Spleen (tissue), 11 donors: ENCODE measurements around the gene BLTP2. TPM values are rescaled to one million over a fixed set of nuclear protein-coding genes. Genes with fewer than 3 reads are reported as not detected.
"Not testable (repeated sequence)": the region's sequence is repeated elsewhere in the genome, so short reads cannot be mapped to it uniquely, and the experiment has no call there.

Experiments used
- DNase-seq: peaks from one replicate; pipeline ENCODE4 v3.0.0-alpha.2; 2020
- H3K27ac ChIP-seq, 8 donors: fragments of 200-600 bp; sonication (generic) in 7 of 8; 1 replicate in 4 of 8; 2 replicates in 4 of 8; pipeline versions ENCODE4 v1.5.0 to v1.8.0; 2016 to 2021; ENCODE audit warnings: inconsistent platforms in 4 of 8, mild to moderate bottlenecking in 4 of 8, moderate library complexity in 1 of 8
- H3K27me3 ChIP-seq, 7 donors: fragments of 200-600 bp; sonication (generic) in 6 of 7; replicated peaks in 1 of 7; 1 replicate in 4 of 7; 2 replicates in 3 of 7; pipeline versions ENCODE4 v1.5.0 to v1.8.0; 2016 to 2021; ENCODE audit warnings: inconsistent platforms in 3 of 7, mild to moderate bottlenecking in 1 of 7
- H3K36me3 ChIP-seq, 6 donors: fragments of 200-600 bp; sonication (generic) in 5 of 6; 1 replicate in 4 of 6; 2 replicates in 2 of 6; pipeline versions ENCODE4 v1.5.0 to v1.8.0; 2016 to 2021; ENCODE audit warnings: inconsistent platforms in 2 of 6
- H3K4me1 ChIP-seq, 6 donors: fragments of 200-600 bp; sonication (generic) in 5 of 6; 1 replicate in 3 of 6; 2 replicates in 3 of 6; pipeline versions ENCODE4 v1.5.0 to v1.8.0; 2016 to 2021; ENCODE audit warnings: inconsistent platforms in 3 of 6
- H3K4me3 ChIP-seq, 8 donors: fragments of 200-600 bp; sonication (generic) in 7 of 8; 1 replicate in 4 of 8; 2 replicates in 4 of 8; pipeline versions ENCODE4 v1.5.0 to v1.8.0; 2016 to 2021; ENCODE audit warnings: inconsistent platforms in 4 of 8, mild to moderate bottlenecking in 4 of 8, moderate library complexity in 2 of 8
- H3K9me3 ChIP-seq, 8 donors: fragments of 200-600 bp; sonication (generic) in 7 of 8; 1 replicate in 4 of 8; 2 replicates in 4 of 8; pipeline versions ENCODE4 v1.5.0 to v1.8.0; 2016 to 2021; ENCODE audit warnings: inconsistent platforms in 4 of 8
- POLR2A ChIP-seq, 3 donors: fragments of 450-650 bp; IDR thresholded peaks; one replicate each; pipeline ENCODE4 v1.5.1; 2017; ENCODE audit warnings: antibody characterized with exemption in 3 of 3, mild to moderate bottlenecking in 1 of 3
- POLR2AphosphoS5 ChIP-seq, 3 donors: sonication (generic); formaldehyde crosslinking; IDR thresholded peaks; one replicate each; pipeline ENCODE4 v1.5.1; 2017; ENCODE audit warnings: antibody characterized with exemption in 3 of 3
- WGBS, 5 donors: extraction: QIAGEN DNeasy Blood & Tissue Kit in 3 of 5; methylation state at CpG; one replicate each; pipeline versions ENCODE4 v1.1.5 to v1.1.7; 2013 to 2018; 5-methylcytosine and 5-hydroxymethylcytosine counted together
- intact Hi-C: fragments of 100-400 bp; cut with DNase I; formaldehyde crosslinking; loops from one replicate; pipeline ENCODE4 v1.15.0; 2023; ENCODE audit warnings: low total_unique reads
- polyA plus RNA-seq, 3 donors: library from polyadenylated mRNA; stranded (reverse); fragments of 200-250 nt; gene quantifications; one replicate each; pipeline ENCODE4 v1.2.1, GENCODE V29; 2013
- total RNA-seq, 7 donors: library from RNA; depleted of rRNA in 3 of 7; stranded (reverse); fragments of >200 nt in 3 of 7; fragmentation: NEBNext Ultra II Directional in 4 of 7; extraction: Animal tissue kit (Norgen Biotek cat#: 25700) in 4 of 7; gene quantifications; one replicate each; pipeline versions ENCODE4 v1.1.0 to v1.2.1, GENCODE V29; 2016 to 2021
- TF ChIP-seq, protein P1 (sequence below), 11 experiments: fragments of 200-600 bp in 7 of 11; fragments of 450-650 bp in 4 of 11; sonication (generic) in 4 of 11; IDR thresholded peaks in 8 of 11; conservative IDR thresholded peaks in 3 of 11; 1 replicate in 7 of 11; 2 replicates in 4 of 11; pipeline versions ENCODE4 v1.4.0 to v1.8.0; 2016 to 2021; ENCODE audit warnings: antibody characterized with exemption in 11 of 11, inconsistent platforms in 4 of 11, mild to moderate bottlenecking in 1 of 11
- donor health status: healthy with polysubstance abuse.
- donor health status: DM: no; HTN: no; CAD: no; lungs with moderate emphysema.
- donor health status: DM: no; HTN: no; CAD: no.
- donor health status: Bipolar disorder and iron deficiency.
- donor health status: healthy.
- donor health status: DM: no; HTN: no; CAD: no.
- donor health status: DM: yes; HTN: yes; CAD: no.

Gene BLTP2
- total and polyA plus RNA-seq, 10 donors: 11.8 to 193 (median 146) TPM

DNA sequence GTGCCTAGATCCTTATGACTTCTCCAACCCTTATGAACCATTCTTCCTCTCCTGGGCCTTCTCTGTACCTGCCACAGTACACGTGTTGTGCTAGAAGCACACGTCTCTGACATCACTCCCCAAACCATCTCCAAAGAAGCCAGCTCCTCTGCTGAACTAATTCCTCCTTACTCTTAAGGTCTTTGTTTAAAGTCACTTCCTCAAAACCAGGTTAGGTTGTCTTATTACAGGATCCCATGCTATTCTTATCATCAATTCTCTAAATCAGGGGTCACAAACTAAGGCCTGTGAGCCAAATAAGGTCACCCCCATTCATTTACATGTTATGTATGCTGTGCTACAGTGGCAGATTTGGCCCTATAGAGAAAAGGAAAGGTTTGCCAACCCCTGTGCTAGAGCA lies 21.0 kb upstream of the BLTP2 start:
- intact Hi-C loops: no loop called here
- no peaks in the 10 kb centered on the region for H3K9me3 ChIP-seq

GRCh38 chr17:28663723-28664122 lies 18.8 kb upstream of the BLTP2 start:
- TF ChIP-seq, protein P1, sequence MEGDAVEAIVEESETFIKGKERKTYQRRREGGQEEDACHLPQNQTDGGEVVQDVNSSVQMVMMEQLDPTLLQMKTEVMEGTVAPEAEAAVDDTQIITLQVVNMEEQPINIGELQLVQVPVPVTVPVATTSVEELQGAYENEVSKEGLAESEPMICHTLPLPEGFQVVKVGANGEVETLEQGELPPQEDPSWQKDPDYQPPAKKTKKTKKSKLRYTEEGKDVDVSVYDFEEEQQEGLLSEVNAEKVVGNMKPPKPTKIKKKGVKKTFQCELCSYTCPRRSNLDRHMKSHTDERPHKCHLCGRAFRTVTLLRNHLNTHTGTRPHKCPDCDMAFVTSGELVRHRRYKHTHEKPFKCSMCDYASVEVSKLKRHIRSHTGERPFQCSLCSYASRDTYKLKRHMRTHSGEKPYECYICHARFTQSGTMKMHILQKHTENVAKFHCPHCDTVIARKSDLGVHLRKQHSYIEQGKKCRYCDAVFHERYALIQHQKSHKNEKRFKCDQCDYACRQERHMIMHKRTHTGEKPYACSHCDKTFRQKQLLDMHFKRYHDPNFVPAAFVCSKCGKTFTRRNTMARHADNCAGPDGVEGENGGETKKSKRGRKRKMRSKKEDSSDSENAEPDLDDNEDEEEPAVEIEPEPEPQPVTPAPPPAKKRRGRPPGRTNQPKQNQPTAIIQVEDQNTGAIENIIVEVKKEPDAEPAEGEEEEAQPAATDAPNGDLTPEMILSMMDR (IDR thresholded peaks at IDR 0.05 in 8 of 11, conservative IDR thresholded peaks at IDR 0.05 in 3 of 11): no peak
- TF ChIP-seq POLR2A (IDR thresholded peaks at IDR 0.05) (no peak), POLR2AphosphoS5 (IDR thresholded peaks at IDR 0.05) (no peak)
- peaks cover 0 to 62% (median 22%) of the 10 kb centered on the region in 6 donors for H3K36me3 ChIP-seq
- peak overlapping the region in 4 of 8 donors; percentile 51 to 75 (median 65) for H3K4me3 ChIP-seq
- no peak overlapping the region for H3K27ac ChIP-seq
- peaks cover 0 to 3% (median 0%) of the 10 kb centered on the region in 8 donors for H3K9me3 ChIP-seq
- DNase-seq: no peak
- H3K27me3 ChIP-seq: no peaks in the 10 kb centered on the region
- intact Hi-C loops: no loop called here
- H3K4me1 ChIP-seq: peaks cover 41 to 86% (median 65%) of the 10 kb centered on the region in 6 donors

More for the DNA sequence above, 21.0 kb upstream of the BLTP2 start:
- no peak for DNase-seq
- Histone ChIP-seq H3K36me3 (peaks cover 0 to 68% (median 23%) of the 10 kb centered on the region in 6 donors), H3K27me3 (no peaks in the 10 kb centered on the region), H3K27ac (no peak overlapping the region), H3K4me3 (no peak overlapping the region), H3K4me1 (peaks cover 28 to 79% (median 54%) of the 10 kb centered on the region in 6 donors)
- 66 to 88% (median 74%) methylated on average over 2 of the region's 2 CpGs for WGBS, 5 donors
- TF ChIP-seq POLR2AphosphoS5 (IDR thresholded peaks at IDR 0.05) (no peak), POLR2A (IDR thresholded peaks at IDR 0.05) (no peak)
- TF ChIP-seq, protein P1 (IDR thresholded peaks at IDR 0.05 in 8 of 11, conservative IDR thresholded peaks at IDR 0.05 in 3 of 11): no peak

- Histone ChIP-seq H3K27ac (peak overlapping the region; percentile 94 to 99 (median 98)), H3K36me3 (peaks cover 0 to 62% (median 24%) of the 10 kb centered on the region in 6 donors), H3K9me3 (peaks cover 0 to 3% (median 0%) of the 10 kb centered on the region in 8 donors), H3K4me3 (peak overlapping the region; percentile 51 to 86 (median 68)), H3K4me1 (peaks cover 35 to 79% (median 58%) of the 10 kb centered on the region in 6 donors), H3K27me3 (no peaks in the 10 kb centered on the region)
- intact Hi-C loops: no loop called here
- DNase-seq: no peak
- TF ChIP-seq, protein P1 (IDR thresholded peaks at IDR 0.05 in 8 of 11, conservative IDR thresholded peaks at IDR 0.05 in 3 of 11): no peak
- TF ChIP-seq POLR2AphosphoS5 (IDR thresholded peaks at IDR 0.05) (no peak), POLR2A (IDR thresholded peaks at IDR 0.05) (no peak)
- 0 to 1% (median 0%) methylated on average over 4 to 10 of the region's 10 CpGs for WGBS, 5 donors
Observed at GRCh38 chr17:28662527-28662829, 17.5 kb upstream of the BLTP2 start.

DNA sequence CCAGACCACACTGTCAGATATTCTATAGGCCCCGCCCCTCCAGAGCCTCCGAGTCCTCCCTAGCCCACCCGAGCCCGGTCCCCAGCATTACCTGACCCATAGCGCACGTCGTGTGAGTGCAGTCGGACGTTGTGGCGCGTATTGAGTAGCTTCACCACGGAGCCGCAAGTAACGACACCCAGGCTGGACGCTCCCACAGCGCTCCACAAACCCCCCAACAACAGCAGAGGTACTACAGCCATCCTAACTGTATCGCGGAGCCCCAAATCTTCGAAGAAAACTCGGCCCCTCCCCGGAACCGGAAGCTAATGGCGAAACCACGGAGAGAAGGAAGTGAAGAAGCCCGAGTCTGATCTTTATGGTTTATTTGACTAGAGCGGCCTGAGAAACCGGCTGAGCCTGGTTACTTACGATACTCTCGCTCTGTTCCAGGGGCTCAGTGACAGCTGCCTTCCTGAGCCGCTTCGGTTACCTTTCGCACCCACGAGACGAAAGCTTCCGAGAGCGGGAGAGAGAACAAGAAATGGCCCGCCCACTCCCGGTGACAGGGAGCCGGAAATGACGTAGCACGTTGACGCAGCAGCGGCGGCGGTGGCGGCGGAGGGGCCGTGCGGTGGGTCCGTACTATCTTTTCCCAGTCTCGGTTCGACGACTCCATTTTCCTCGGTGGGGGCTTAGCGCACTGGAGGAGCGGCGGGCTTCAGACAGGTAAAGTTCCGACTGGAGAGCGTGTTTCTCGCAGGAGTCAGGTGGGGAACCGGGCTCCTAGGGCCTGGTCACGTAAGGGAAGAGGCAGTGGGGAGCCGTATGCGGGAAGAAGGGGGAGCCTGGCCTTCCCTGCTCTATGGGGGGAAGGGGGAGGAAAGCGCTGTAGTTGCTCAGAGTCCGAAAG lies 16.9 kb upstream of the BLTP2 start, which contains the start of the genes SDF2 and SUPT6H:
TSS of gene SDF2 (minus strand) at position 272 of the 892 bp plus-strand sequence. CDS start at position 242, 30 bp downstream.
TSS of gene SUPT6H (plus strand) at position 571 of the 892 bp plus-strand sequence. CDS start 11,197 bp downstream, outside the sequence.
- Histone ChIP-seq H3K27me3 (no peaks in the 10 kb centered on the region), H3K36me3 (peaks cover 0 to 65% (median 30%) of the 10 kb centered on the region in 6 donors), H3K4me1 (peaks cover 35 to 79% (median 59%) of the 10 kb centered on the region in 6 donors), H3K9me3 (peaks cover 0 to 3% (median 0%) of the 10 kb centered on the region in 8 donors), H3K27ac (peak within 1 kb of the TSS; percentile 94 to 99 (median 98)), H3K4me3 (peak within 1 kb of the TSS; percentile 51 to 86 (median 68))
- 0 to 1% (median 0%) methylated on average over 40 to 66 of the region's 66 CpGs for WGBS, 5 donors
- intact Hi-C loops: no loop called here
- TF ChIP-seq POLR2A (IDR thresholded peaks at IDR 0.05): peak; percentile 52 to 72 (median 53)
- TF ChIP-seq, protein P1 (IDR thresholded peaks at IDR 0.05 in 8 of 11, conservative IDR thresholded peaks at IDR 0.05 in 3 of 11): peak in 1 of 11 experiments; percentile 8
- TF ChIP-seq POLR2AphosphoS5 (IDR thresholded peaks at IDR 0.05): peak; percentile 98
- peak; percentile 96 for DNase-seq

GRCh38 chr17:28659497-28659881 lies 14.5 kb upstream of the BLTP2 start:
- H3K4me3 ChIP-seq, H3K27me3 ChIP-seq, H3K9me3 ChIP-seq, DNase-seq, H3K27ac ChIP-seq, intact Hi-C loops: not testable (repeated sequence)
- WGBS, 5 donors: 96 to 100% (median 98%) methylated on average over 3 to 23 of the region's 23 CpGs
- peaks cover 0 to 66% (median 39%) of the 10 kb centered on the region in 6 donors for H3K36me3 ChIP-seq
- H3K4me1 ChIP-seq: peaks cover 31 to 70% (median 39%) of the 10 kb centered on the region in 6 donors
